HEK293 (cell line): ENCODE data around the gene CNFN.

Experiments
- BCL11B ChIP-seq: fragments of 450-650 bp; formaldehyde crosslinking; IDR thresholded peaks from 2 replicates; pipeline ENCODE4 v1.5.1; 2016; ENCODE audit warnings: low read depth, missing biosample characterization, missing genetic modification characterization
- CTCF ChIP-seq: fragments of 450-650 bp; formaldehyde crosslinking; IDR thresholded peaks from 2 replicates; pipeline ENCODE4 v1.5.1; 2016; ENCODE audit warnings: missing biosample characterization, missing genetic modification characterization
- YY1 ChIP-seq: fragments of 450-650 bp; formaldehyde crosslinking; IDR thresholded peaks from 2 replicates; pipeline ENCODE4 v1.5.1; 2018; ENCODE audit warnings: missing biosample characterization, missing genetic modification characterization
- ZBTB10 ChIP-seq: fragments of 450-650 bp; formaldehyde crosslinking; IDR thresholded peaks from 2 replicates; pipeline ENCODE4 v1.5.1; 2016; ENCODE audit warnings: missing biosample characterization, missing genetic modification characterization
- ZFHX2 ChIP-seq: fragments of 450-650 bp; formaldehyde crosslinking; conservative IDR thresholded peaks from 2 replicates; pipeline ENCODE4 v1.5.1; 2016; ENCODE audit warnings: missing biosample characterization, missing genetic modification characterization
- ZNF132 ChIP-seq: fragments of 450-650 bp; formaldehyde crosslinking; IDR thresholded peaks from 2 replicates; pipeline ENCODE4 v1.5.1; 2017; ENCODE audit warnings: missing biosample characterization, missing genetic modification characterization, borderline replicate concordance
- ZNF292 ChIP-seq: fragments of 450-650 bp; formaldehyde crosslinking; IDR thresholded peaks from 2 replicates; pipeline ENCODE4 v1.5.1; 2016; ENCODE audit warnings: low read depth, missing biosample characterization, missing genetic modification characterization, borderline replicate concordance
- ZNF335 ChIP-seq: fragments of 450-650 bp; formaldehyde crosslinking; conservative IDR thresholded peaks from 2 replicates; pipeline ENCODE4 v1.5.1; 2016; ENCODE audit warnings: missing biosample characterization, missing genetic modification characterization
- ZNF394 ChIP-seq: fragments of 450-650 bp; formaldehyde crosslinking; IDR thresholded peaks from 2 replicates; pipeline ENCODE4 v1.5.1; 2016; ENCODE audit warnings: missing biosample characterization, missing genetic modification characterization, mild to moderate bottlenecking, moderate library complexity, borderline replicate concordance
- ZNF488 ChIP-seq: fragments of 450-650 bp; formaldehyde crosslinking; IDR thresholded peaks from 2 replicates; pipeline ENCODE4 v1.5.1; 2016; ENCODE audit warnings: missing biosample characterization, missing genetic modification characterization
- ZNF501 ChIP-seq: fragments of 450-650 bp; formaldehyde crosslinking; IDR thresholded peaks from 2 replicates; pipeline ENCODE4 v1.5.1; 2016; ENCODE audit warnings: missing biosample characterization, missing genetic modification characterization
- ZNF561 ChIP-seq: fragments of 450-650 bp; IDR thresholded peaks from 2 replicates; pipeline ENCODE4 v1.5.1; 2018; ENCODE audit warnings: missing biosample characterization, missing genetic modification characterization, borderline replicate concordance
- ZNF621 ChIP-seq: fragments of 450-650 bp; formaldehyde crosslinking; IDR thresholded peaks from 2 replicates; pipeline ENCODE4 v1.5.1; 2017; ENCODE audit warnings: missing biosample characterization, missing genetic modification characterization
- ZNF785 ChIP-seq: fragments of 450-650 bp; formaldehyde crosslinking; IDR thresholded peaks from 2 replicates; pipeline ENCODE4 v1.5.1; 2016; ENCODE audit warnings: missing biosample characterization, missing genetic modification characterization

GRCh38 chr19:42353341-42354015, 36.6 kb downstream of the CNFN start:
- no peak for TF ChIP-seq YY1
- no peak for TF ChIP-seq ZFHX2 (tag by site-specific recombination)
- no peak for TF ChIP-seq ZBTB10
- no peak for TF ChIP-seq CTCF
- TF ChIP-seq ZNF335: no peak
- no peak for TF ChIP-seq ZNF488 (tag by site-specific recombination)
- no peak for TF ChIP-seq ZNF132 (tag by site-specific recombination)
- no peak for TF ChIP-seq ZNF785
- no peak for TF ChIP-seq ZNF501 (tag by site-specific recombination)
- no peak for TF ChIP-seq ZNF292 (tag by site-specific recombination)
- TF ChIP-seq BCL11B (tag by site-specific recombination): no peak
- TF ChIP-seq ZNF394 (tag by site-specific recombination): no peak
- no peak for TF ChIP-seq ZNF561 (tag by site-specific recombination)
- no peak for TF ChIP-seq ZNF621 (tag by site-specific recombination)
